ENCODE results near the gene FKBP4.

The FKBP4 gene

DNA sequence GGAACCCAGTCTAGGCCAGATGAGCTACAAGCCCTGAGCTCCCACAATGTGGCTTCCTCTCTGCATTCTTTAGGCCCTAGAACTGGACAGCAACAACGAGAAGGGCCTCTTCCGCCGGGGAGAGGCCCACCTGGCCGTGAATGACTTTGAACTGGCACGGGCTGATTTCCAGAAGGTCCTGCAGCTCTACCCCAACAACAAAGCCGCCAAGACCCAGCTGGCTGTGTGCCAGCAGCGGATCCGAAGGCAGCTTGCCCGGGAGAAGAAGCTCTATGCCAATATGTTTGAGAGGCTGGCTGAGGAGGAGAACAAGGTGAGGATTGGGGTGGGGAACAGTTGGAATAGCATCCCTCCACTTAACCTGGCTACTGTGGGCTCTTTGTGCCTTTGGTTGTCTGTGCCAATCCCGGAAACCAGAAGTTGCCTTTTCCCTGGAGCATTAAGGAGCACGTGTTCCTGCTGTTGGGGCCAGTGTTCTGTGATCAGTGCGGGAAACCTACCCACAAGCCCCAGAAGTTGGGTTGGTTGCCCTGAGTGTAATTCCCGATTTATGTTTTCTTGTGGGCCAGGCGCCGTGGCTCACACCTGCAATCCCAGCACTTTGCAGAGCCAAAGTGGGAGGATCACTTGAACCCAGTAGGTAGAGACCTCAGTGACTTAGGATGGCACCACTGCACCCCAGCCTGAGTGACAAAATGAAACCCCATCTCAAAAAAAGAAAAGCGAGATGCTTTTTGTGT, 6.4 kb downstream of the FKBP4 start:
- no peaks in the 10 kb centered on the region for H3K27me3 ChIP-seq (replicated peaks)
- H3K4me3 ChIP-seq (ENCODE audit: low read depth, low read length), result no peak overlapping the region
- TF ChIP-seq CTCF (IDR thresholded peaks at IDR 0.05; ENCODE audit: low read depth, low read length, missing control alignments), result no peak
- no peak for DNase-seq
- in situ Hi-C loops (cut with HindIII; ENCODE audit: low pct_ligation_motif_present, low sequenced_read_pairs), result no loop called here
- no peak overlapping the region for H3K27ac ChIP-seq
- peaks cover 57% of the 10 kb centered on the region for H3K36me3 ChIP-seq (replicated peaks)

- Histone ChIP-seq H3K36me3 (replicated peaks) (peaks cover 47% of the 10 kb centered on the region), H3K27ac (peak overlapping the region; percentile 29), H3K27me3 (replicated peaks) (no peaks in the 10 kb centered on the region), H3K4me3 (ENCODE audit: low read depth, low read length) (no peak overlapping the region)
- TF ChIP-seq CTCF (IDR thresholded peaks at IDR 0.05; ENCODE audit: low read depth, low read length, missing control alignments), result no peak
- DNase-seq, result no peak
- in situ Hi-C loops (cut with HindIII; ENCODE audit: low pct_ligation_motif_present, low sequenced_read_pairs), result no loop called here
Measured at GRCh38 chr12:2803635-2804392, 9.0 kb downstream of the FKBP4 start.

DNA sequence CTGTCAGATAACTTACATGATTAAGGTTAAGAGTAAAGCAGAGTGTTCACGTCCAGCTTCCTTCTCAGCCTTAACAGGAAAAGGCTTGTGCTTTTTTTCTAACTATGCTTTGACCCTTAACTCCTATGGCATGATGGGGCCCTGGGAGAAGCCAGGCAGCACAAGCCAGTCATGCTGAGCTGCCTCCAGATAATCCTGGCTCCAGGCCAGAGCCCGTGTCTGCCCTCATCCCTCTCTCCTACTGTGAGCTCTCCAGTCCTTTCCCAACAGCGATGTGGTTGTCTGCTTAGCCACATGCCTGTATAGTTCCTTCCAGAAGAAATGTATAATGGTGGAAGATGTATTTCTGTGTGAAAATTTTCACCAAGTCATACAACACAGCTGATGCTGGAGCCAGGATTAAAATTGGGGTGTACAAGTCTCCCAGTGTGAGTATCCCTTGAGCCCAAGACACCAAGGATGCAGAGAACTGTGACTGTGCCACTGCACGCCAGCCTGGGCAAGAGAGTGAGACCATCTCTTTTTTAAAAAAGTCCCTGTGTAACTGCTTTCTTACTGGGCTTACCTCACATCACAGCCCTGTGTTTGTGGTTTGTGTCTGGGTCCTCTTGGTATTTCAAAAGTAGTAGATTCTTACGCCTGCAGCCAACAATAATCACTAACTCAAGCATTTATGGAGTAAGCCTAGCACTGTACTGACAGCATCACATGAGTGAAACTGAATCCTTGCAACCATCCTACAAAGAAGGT, 9.8 kb downstream of the FKBP4 start:
- H3K27ac ChIP-seq, result peak overlapping the region; percentile 70

DNA sequence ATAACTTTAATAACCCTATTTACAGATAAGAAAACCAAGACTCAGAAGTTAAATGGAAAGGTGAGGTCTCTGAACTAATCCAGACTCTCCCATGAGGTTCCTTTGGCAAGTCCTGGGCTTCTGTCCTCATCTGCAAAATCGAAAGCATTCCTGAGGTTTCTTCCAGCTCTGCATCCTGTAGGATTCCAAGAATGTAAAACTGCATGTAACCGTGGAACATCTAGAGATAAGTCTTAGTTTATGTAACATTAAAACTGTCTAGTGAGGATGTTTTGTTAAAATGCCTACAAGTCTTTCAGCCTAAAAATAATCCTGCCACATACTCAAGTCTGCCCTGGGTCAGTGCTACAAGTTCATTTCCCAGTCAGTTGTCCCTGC, 10.4 kb downstream of the FKBP4 start:
- Histone ChIP-seq H3K27ac (peak overlapping the region; percentile 70), H3K36me3 (replicated peaks) (peaks cover 34% of the 10 kb centered on the region), H3K4me3 (ENCODE audit: low read depth, low read length) (no peak overlapping the region), H3K27me3 (replicated peaks) (no peaks in the 10 kb centered on the region)
- no peak for TF ChIP-seq CTCF (IDR thresholded peaks at IDR 0.05; ENCODE audit: low read depth, low read length, missing control alignments)
- peak; percentile 29 for DNase-seq
- in situ Hi-C loops (cut with HindIII; ENCODE audit: low pct_ligation_motif_present, low sequenced_read_pairs), result no loop called here

More for the DNA sequence above, 9.8 kb downstream of the FKBP4 start:
- Histone ChIP-seq H3K36me3 (replicated peaks) (peaks cover 39% of the 10 kb centered on the region), H3K27me3 (replicated peaks) (no peaks in the 10 kb centered on the region), H3K4me3 (ENCODE audit: low read depth, low read length) (no peak overlapping the region)
- no peak for TF ChIP-seq CTCF (IDR thresholded peaks at IDR 0.05; ENCODE audit: low read depth, low read length, missing control alignments)
- in situ Hi-C loops (cut with HindIII; ENCODE audit: low pct_ligation_motif_present, low sequenced_read_pairs), result no loop called here
- peak; percentile 82 for DNase-seq

- H3K4me3 ChIP-seq (ENCODE audit: low read depth, low read length), result no peak overlapping the region
- TF ChIP-seq CTCF (IDR thresholded peaks at IDR 0.05; ENCODE audit: low read depth, low read length, missing control alignments), result no peak
- no peak for DNase-seq
- no peak overlapping the region for H3K27ac ChIP-seq
- H3K36me3 ChIP-seq (replicated peaks), result peaks cover 22% of the 10 kb centered on the region
- no peaks in the 10 kb centered on the region for H3K27me3 ChIP-seq (replicated peaks)
- in situ Hi-C loops (cut with HindIII; ENCODE audit: low pct_ligation_motif_present, low sequenced_read_pairs), result no loop called here
Measured at GRCh38 chr12:2806700-2807099, 11.9 kb downstream of the FKBP4 start.
